HG02885 (cell line): Measurements from ENCODE around the gene ERP27.

Source experiments
- ATAC-seq: cut with Tn5 transposase; IDR thresholded peaks from one replicate; pipeline ENCODE4 v1.9.1; 2021; ENCODE audit warnings: mild to moderate bottlenecking; ENCODE audit not compliant: unreplicated experiment, poor library complexity

The ERP27 gene

GRCh38 chr12:14910090-14910915 lies 28.0 kb downstream of the ERP27 start:
- ATAC-seq = no peak

GRCh38 chr12:14907953-14908352 lies 30.4 kb downstream of the ERP27 start:
- ATAC-seq = no peak

- no peak for ATAC-seq
Observed at GRCh38 chr12:14906114-14906513, 32.2 kb downstream of the ERP27 start.

GRCh38 chr12:14905269-14906004 lies 32.9 kb downstream of the ERP27 start:
- no peak for ATAC-seq

GRCh38 chr12:14904854-14905253 lies 33.5 kb downstream of the ERP27 start:
- ATAC-seq = no peak

- ATAC-seq = no peak
Observed at GRCh38 chr12:14903386-14904098, 34.8 kb downstream of the ERP27 start.

- ATAC-seq = no peak
Observed at GRCh38 chr12:14902465-14902864, 35.9 kb downstream of the ERP27 start.

- ATAC-seq = no peak
Observed at GRCh38 chr12:14901228-14901562, 37.1 kb downstream of the ERP27 start.

GRCh38 chr12:14900521-14901227 lies 37.7 kb downstream of the ERP27 start:
- ATAC-seq = no peak

- no peak for ATAC-seq
Observed at GRCh38 chr12:14896521-14897169, 41.7 kb downstream of the ERP27 start.

GRCh38 chr12:14893506-14894250 lies 44.7 kb downstream of the ERP27 start:
- no peak for ATAC-seq

- no peak for ATAC-seq
Observed at GRCh38 chr12:14892726-14893505, 45.4 kb downstream of the ERP27 start.

- no peak for ATAC-seq
Observed at GRCh38 chr12:14890701-14891100, 47.6 kb downstream of the ERP27 start.

- ATAC-seq = no peak
Observed at GRCh38 chr12:14886271-14886670, 52.1 kb downstream of the ERP27 start.

GRCh38 chr12:14885718-14886221 lies 52.6 kb downstream of the ERP27 start, which contains the start of gene MGP:
MGP (minus strand) TSS chr12:14885854; CDS start chr12:14885791, 63 bp downstream.
- no peak for ATAC-seq

GRCh38 chr12:14884458-14884878 lies 53.9 kb downstream of the ERP27 start:
- peak; percentile 96 for ATAC-seq

GRCh38 chr12:14883686-14884085 lies 54.7 kb downstream of the ERP27 start:
- ATAC-seq = no peak

- ATAC-seq = no peak
Observed at GRCh38 chr12:14880890-14881453, 57.4 kb downstream of the ERP27 start.
